Spinal cord (tissue), 10 donors: ENCODE results near the gene IGDCC3. TPM values are rescaled to one million over a fixed set of nuclear protein-coding genes. Genes with fewer than 3 reads are reported as not detected.

Source experiments
- DNase-seq, 6 donors: peaks; one replicate each; pipeline versions ENCODE4 v3.0.0 to v3.0.0-alpha.2; 2013 to 2015; ENCODE audit warnings: low spot score in 6 of 6, low read depth in 4 of 6
- H3K27ac ChIP-seq: one replicate; pipeline ENCODE4 v1.5.1; 2013; ENCODE audit warnings: low read depth, low read length, control low read depth
- H3K27me3 ChIP-seq: one replicate; pipeline ENCODE4 v1.6.1; 2013; ENCODE audit warnings: low read length; ENCODE audit not compliant: control insufficient read depth, insufficient read depth
- H3K36me3 ChIP-seq: one replicate; pipeline ENCODE4 v1.6.1; 2013; ENCODE audit warnings: low read length; ENCODE audit not compliant: control insufficient read depth, insufficient read depth
- H3K4me1 ChIP-seq: one replicate; pipeline ENCODE4 v1.6.1; 2013; ENCODE audit warnings: low read length; ENCODE audit not compliant: control insufficient read depth, insufficient read depth
- H3K4me3 ChIP-seq: one replicate; pipeline ENCODE4 v1.5.1; 2013; ENCODE audit warnings: low read depth, low read length, control low read depth
- H3K9me3 ChIP-seq: one replicate; pipeline ENCODE4 v1.6.1; 2013; ENCODE audit warnings: low read length; ENCODE audit not compliant: control insufficient read depth, insufficient read depth
- WGBS: methylation state at CpG from one replicate; pipeline ENCODE4 v1.1.5; 2013; ENCODE audit warnings: missing lambda C conversion rate; ENCODE audit not compliant: insufficient coverage; 5-methylcytosine and 5-hydroxymethylcytosine counted together
- polyA plus RNA-seq, 2 donors: library from polyadenylated mRNA; unstranded; fragments of 120-200 nt; gene quantifications; one replicate each; pipeline ENCODE4 v1.2.1, GENCODE V29; 2013; ENCODE audit not compliant: insufficient read length in 2 of 2
- total RNA-seq, 2 donors: library from RNA; depleted of rRNA in 1 of 2; stranded (reverse); fragments of 120-200 nt in 1 of 2; fragments of >200 nt in 1 of 2; gene quantifications; one replicate each; pipeline versions ENCODE4 v1.2.3 to v1.2.4, GENCODE V29; 2013 to 2014
- donor health status: healthy.

IGDCC3 gene
- total and polyA plus RNA-seq, 4 donors = 3.6 to 20.7 (median 10.9) TPM

- WGBS = 92% methylated on average over 2 of the region's 2 CpGs
- no peak overlapping the region for H3K27ac ChIP-seq
- peaks cover 77% of the 10 kb centered on the region for H3K36me3 ChIP-seq
- H3K9me3 ChIP-seq = no peaks in the 10 kb centered on the region
- no peak overlapping the region for H3K4me3 ChIP-seq
- DNase-seq = no peak
- H3K4me1 ChIP-seq = peaks cover 13% of the 10 kb centered on the region
- H3K27me3 ChIP-seq = peaks cover 23% of the 10 kb centered on the region
These were observed 14.6 kb upstream of the IGDCC3 start for GRCh38 chr15:65392368-65392767.

DNA sequence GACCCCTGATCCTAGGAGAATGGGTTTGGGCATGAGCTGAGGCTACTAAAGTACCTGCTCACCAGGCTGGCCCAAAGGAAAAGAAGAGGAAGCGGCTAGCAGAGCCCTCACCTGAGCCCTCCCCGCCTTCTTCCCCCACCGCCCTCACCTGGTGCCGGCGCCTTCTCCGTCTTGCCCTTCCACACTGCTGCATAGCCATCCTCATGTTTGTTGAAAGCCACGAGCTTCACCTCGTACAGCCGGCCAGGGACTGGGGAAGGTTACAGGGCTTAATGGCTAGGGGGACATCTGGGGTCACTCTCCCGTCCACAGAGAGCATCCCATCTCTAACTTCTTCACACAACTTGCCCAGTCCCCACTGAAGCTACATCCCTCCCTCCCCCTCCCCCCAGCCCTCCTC, 13.9 kb upstream of the IGDCC3 start:
- no peak overlapping the region for H3K4me3 ChIP-seq
- no peak overlapping the region for H3K27ac ChIP-seq
- H3K4me1 ChIP-seq = peaks cover 10% of the 10 kb centered on the region
- DNase-seq = no peak
- H3K9me3 ChIP-seq = no peaks in the 10 kb centered on the region
- WGBS = 91% methylated on average over 4 of the region's 10 CpGs
- H3K27me3 ChIP-seq = peaks cover 16% of the 10 kb centered on the region
- H3K36me3 ChIP-seq = peaks cover 81% of the 10 kb centered on the region

- DNase-seq = no peak
- H3K27me3 ChIP-seq = peaks cover 7% of the 10 kb centered on the region
- H3K4me1 ChIP-seq = peaks cover 11% of the 10 kb centered on the region
- H3K4me3 ChIP-seq = no peak overlapping the region
- peaks cover 88% of the 10 kb centered on the region for H3K36me3 ChIP-seq
- no peaks in the 10 kb centered on the region for H3K9me3 ChIP-seq
- WGBS = no CpG with 5 or more reads among the region's 1 CpG
- H3K27ac ChIP-seq = no peak overlapping the region
These were observed 12.6 kb upstream of the IGDCC3 start for GRCh38 chr15:65390447-65390846.

- Histone ChIP-seq H3K27me3 (no peaks in the 10 kb centered on the region), H3K27ac (no peak overlapping the region), H3K36me3 (peaks cover 90% of the 10 kb centered on the region), H3K4me3 (no peak overlapping the region), H3K9me3 (no peaks in the 10 kb centered on the region), H3K4me1 (peaks cover 21% of the 10 kb centered on the region)
- DNase-seq = no peak
- WGBS = 85% methylated on average over 10 of the region's 10 CpGs
These were observed 11.4 kb upstream of the IGDCC3 start for GRCh38 chr15:65389226-65389625.

DNA sequence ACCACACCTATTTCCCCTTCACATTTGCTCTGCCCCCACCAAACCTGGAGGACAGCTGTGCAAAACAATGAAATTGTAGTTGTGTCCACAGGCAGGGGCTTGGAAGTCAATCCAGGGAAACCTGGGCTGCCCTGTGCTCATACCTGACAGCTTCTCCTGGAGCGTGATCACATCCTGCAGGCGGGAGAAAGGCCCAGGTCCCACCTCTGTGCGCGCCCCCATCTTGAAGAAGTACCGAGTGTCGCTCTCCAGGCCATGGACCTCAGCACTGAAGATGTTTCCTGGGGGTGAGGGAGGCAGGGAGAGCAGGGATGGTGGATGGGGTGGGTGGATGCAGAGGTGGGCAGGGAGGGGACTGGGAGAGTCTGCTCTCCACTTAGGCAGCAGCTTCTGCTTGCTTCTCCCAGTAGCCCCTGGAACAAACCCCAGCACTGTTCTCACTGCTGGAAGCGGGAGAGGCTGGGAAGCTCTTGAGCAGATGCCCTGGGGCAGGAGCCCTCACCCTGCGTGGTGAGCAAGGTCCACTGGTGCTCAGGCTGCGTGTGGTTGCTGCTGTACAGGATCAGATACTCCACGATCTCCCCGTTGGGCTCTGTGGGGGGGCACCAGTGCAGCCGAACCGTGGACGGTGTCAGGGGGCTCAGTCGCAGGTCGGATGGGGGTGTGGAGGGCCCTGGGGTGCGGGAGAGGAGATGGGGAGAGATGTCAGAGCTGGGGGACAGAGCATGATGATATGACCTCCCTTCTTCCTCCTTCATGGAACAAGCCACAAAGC, 10.7 kb upstream of the IGDCC3 start:
- H3K27me3 ChIP-seq = no peaks in the 10 kb centered on the region
- H3K36me3 ChIP-seq = peaks cover 90% of the 10 kb centered on the region
- no peaks in the 10 kb centered on the region for H3K9me3 ChIP-seq
- no peak for DNase-seq
- 88% methylated on average over 14 of the region's 17 CpGs for WGBS
- peaks cover 21% of the 10 kb centered on the region for H3K4me1 ChIP-seq
- H3K27ac ChIP-seq = no peak overlapping the region
- H3K4me3 ChIP-seq = no peak overlapping the region

DNA sequence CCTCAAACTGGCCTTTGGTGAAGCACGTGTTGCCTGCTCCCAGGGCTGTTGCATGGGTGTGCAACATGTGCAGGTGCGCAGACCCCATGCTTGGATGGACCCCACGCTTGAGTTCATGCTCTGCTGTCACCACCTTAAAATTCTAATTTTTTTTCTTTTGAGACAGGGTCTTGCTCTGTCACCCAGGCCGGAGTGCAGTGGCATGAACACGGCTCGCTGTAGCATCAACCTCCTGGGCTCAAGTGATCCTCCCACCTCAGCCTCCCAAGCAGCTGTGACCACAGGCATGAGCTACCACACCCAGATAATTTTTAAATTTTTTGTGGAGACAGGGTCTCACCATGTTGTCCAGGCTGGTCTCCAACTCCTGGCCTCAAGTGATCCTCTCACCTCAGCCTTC, 9.1 kb upstream of the IGDCC3 start:
- H3K9me3 ChIP-seq = no peaks in the 10 kb centered on the region
- peaks cover 21% of the 10 kb centered on the region for H3K4me1 ChIP-seq
- no peak overlapping the region for H3K27ac ChIP-seq
- DNase-seq = no peak
- H3K36me3 ChIP-seq = peaks cover 85% of the 10 kb centered on the region
- H3K4me3 ChIP-seq = no peak overlapping the region
- WGBS = 94% methylated on average over 6 of the region's 6 CpGs
- no peaks in the 10 kb centered on the region for H3K27me3 ChIP-seq

GRCh38 chr15:65386376-65386775, 8.6 kb upstream of the IGDCC3 start:
- H3K36me3 ChIP-seq = peaks cover 81% of the 10 kb centered on the region
- WGBS = 88% methylated on average over 5 of the region's 6 CpGs
- H3K9me3 ChIP-seq = no peaks in the 10 kb centered on the region
- DNase-seq = no peak
- no peak overlapping the region for H3K27ac ChIP-seq
- peaks cover 21% of the 10 kb centered on the region for H3K4me1 ChIP-seq
- no peak overlapping the region for H3K4me3 ChIP-seq
- no peaks in the 10 kb centered on the region for H3K27me3 ChIP-seq

GRCh38 chr15:65385870-65386258, 8.1 kb upstream of the IGDCC3 start:
- WGBS = 43% methylated on average over 9 of the region's 10 CpGs
- Histone ChIP-seq H3K27ac (no peak overlapping the region), H3K9me3 (no peaks in the 10 kb centered on the region), H3K27me3 (no peaks in the 10 kb centered on the region), H3K36me3 (peaks cover 78% of the 10 kb centered on the region), H3K4me1 (peaks cover 21% of the 10 kb centered on the region), H3K4me3 (peak overlapping the region; percentile 4)
- DNase-seq = no peak

DNA sequence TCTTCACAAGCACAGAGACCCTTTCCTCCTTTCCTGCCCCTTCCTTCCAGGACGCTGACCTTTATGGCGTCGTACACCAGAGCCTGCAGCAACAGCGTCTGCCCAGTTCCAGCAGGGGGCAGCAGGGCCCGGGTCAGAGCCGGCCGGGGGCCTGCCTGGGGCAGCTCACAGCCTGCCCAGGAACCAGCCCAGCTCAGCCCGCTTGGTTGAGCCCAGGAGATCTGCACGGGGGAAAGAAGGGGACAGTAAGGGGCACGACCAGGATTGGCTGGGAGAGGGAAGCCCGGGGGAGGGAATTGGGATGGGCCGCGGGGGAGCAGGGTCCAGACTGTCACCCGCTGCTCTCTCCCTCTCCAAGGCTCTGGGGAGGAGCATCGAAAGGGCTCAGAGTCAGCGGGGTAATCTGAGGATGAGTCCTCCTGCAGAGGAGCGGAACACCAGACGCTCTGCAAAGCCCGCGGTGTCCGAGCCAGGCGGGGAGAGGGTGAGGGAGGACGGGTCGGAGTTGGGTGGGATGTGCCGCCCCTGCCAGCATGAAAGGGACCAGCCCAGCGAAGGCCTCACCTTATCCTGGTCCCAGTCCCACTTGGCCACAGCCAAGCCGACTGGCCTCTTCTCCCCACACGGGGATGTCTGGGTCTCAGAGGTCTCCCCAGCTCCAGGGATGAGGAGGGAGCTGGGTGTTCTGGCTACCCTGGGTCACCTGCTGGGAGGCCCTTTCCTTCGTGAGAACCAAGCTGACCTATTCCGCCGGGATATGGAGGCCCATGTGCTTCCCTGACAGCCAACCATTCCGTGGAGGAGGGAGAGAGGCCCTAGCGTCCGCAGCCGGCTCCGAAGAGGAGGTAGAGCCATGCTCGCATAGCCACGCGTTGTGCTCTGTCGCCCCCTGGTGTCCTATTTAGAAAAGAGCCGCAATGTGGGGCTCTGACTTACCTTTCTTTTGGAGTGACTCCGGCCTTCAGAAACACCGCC, 7.4 kb upstream of the IGDCC3 start:
- Histone ChIP-seq H3K9me3 (no peaks in the 10 kb centered on the region), H3K4me1 (peaks cover 21% of the 10 kb centered on the region), H3K36me3 (peaks cover 75% of the 10 kb centered on the region), H3K27me3 (no peaks in the 10 kb centered on the region), H3K4me3 (peak overlapping the region; percentile 4), H3K27ac (peak overlapping the region; percentile 47)
- WGBS = 13% methylated on average over 34 of the region's 43 CpGs
- peak in 5 of 6 donors; percentile 80 to 97 (median 85) for DNase-seq
